Mesenchymal stem cell (in vitro differentiated cells and primary cell): ENCODE measurements around the gene SNRPD3.
A peak's percentile ranks its signal among the peaks of the same experiment; 100 is the strongest.

Source experiments
- DNase-seq: peaks from one replicate; pipeline ENCODE4 v3.0.0-alpha.2; 2013
- H2AFZ ChIP-seq: one replicate; pipeline ENCODE4 v1.6.1; 2013; ENCODE audit warnings: low read depth, mild to moderate bottlenecking, control low read depth, inconsistent platforms, low read length, moderate library complexity
- H2AK5ac ChIP-seq: 2 replicates; pipeline ENCODE4 v1.6.1; 2013; ENCODE audit warnings: low read length, moderate library complexity, mild to moderate bottlenecking, inconsistent platforms; ENCODE audit not compliant: severe bottlenecking
- H2BK120ac ChIP-seq: one replicate; pipeline ENCODE4 v1.6.1; 2013; ENCODE audit warnings: low read depth, mild to moderate bottlenecking, inconsistent platforms, low read length, moderate library complexity
- H2BK12ac ChIP-seq, 2 experiments: one replicate each; pipeline ENCODE4 v1.6.1; 2013; ENCODE audit warnings: inconsistent platforms in 2 of 2, low read length in 2 of 2, mild to moderate bottlenecking in 2 of 2, moderate library complexity in 2 of 2, control low read depth in 1 of 2
- H2BK15ac ChIP-seq: one replicate; pipeline ENCODE4 v1.6.1; 2013; ENCODE audit warnings: mild to moderate bottlenecking, low read depth, inconsistent platforms; ENCODE audit not compliant: poor library complexity, severe bottlenecking
- H2BK5ac ChIP-seq: 2 replicates; pipeline ENCODE4 v1.6.1; 2013; ENCODE audit warnings: low read depth, mild to moderate bottlenecking, low read length, control low read depth, inconsistent platforms; ENCODE audit not compliant: poor library complexity, severe bottlenecking
- H3K14ac ChIP-seq, 2 experiments: one replicate each; pipeline ENCODE4 v1.6.1; 2013; ENCODE audit warnings: inconsistent platforms in 2 of 2, low read length in 2 of 2, control low read depth in 1 of 2, mild to moderate bottlenecking in 1 of 2, moderate library complexity in 1 of 2
- H3K18ac ChIP-seq, 2 experiments: one replicate each; pipeline ENCODE4 v1.6.1; 2013; ENCODE audit warnings: inconsistent platforms in 2 of 2, low read length in 2 of 2, control low read depth in 1 of 2, low read depth in 1 of 2, mild to moderate bottlenecking in 1 of 2
- H3K23ac ChIP-seq, 2 experiments: one replicate each; pipeline ENCODE4 v1.6.1; 2013; ENCODE audit warnings: inconsistent platforms in 2 of 2, low read length in 2 of 2, mild to moderate bottlenecking in 2 of 2, moderate library complexity in 2 of 2, control low read depth in 1 of 2
- H3K27ac ChIP-seq: 2 replicates; pipeline ENCODE4 v1.5.1; 2013; ENCODE audit warnings: mild to moderate bottlenecking, moderate library complexity, low read length, control low read depth, inconsistent platforms; ENCODE audit not compliant: poor library complexity, severe bottlenecking
- H3K27me3 ChIP-seq, 2 experiments: 2 replicates each; pipeline versions ENCODE4 v1.6.1 to v1.7.0; 2013; ENCODE audit warnings: low read length in 2 of 2, mild to moderate bottlenecking in 2 of 2, moderate library complexity in 2 of 2, control low read depth in 1 of 2, inconsistent platforms in 1 of 2; ENCODE audit not compliant: control insufficient read depth in 1 of 2, insufficient read depth in 1 of 2
- H3K36me3 ChIP-seq, 2 experiments: 2 replicates each; pipeline versions ENCODE4 v1.6.1 to v1.7.0; 2013; ENCODE audit warnings: low read length in 2 of 2, control low read depth in 1 of 2, inconsistent platforms in 1 of 2, low read depth in 1 of 2, mild to moderate bottlenecking in 1 of 2; ENCODE audit not compliant: insufficient read depth in 2 of 2, control insufficient read depth in 1 of 2
- H3K4ac ChIP-seq, 2 experiments: one replicate each; pipeline ENCODE4 v1.6.1; 2013; ENCODE audit warnings: inconsistent platforms in 2 of 2, low read length in 2 of 2, mild to moderate bottlenecking in 2 of 2, moderate library complexity in 2 of 2, control low read depth in 1 of 2, low read depth in 1 of 2
- H3K4me1 ChIP-seq: 2 replicates; pipeline ENCODE4 v1.6.1; 2013; ENCODE audit warnings: low read depth, low read length, control low read depth; ENCODE audit not compliant: control insufficient read depth, insufficient read depth
- H3K4me2 ChIP-seq: 2 replicates; pipeline ENCODE4 v1.6.1; 2013; ENCODE audit warnings: low read length, mild to moderate bottlenecking, inconsistent platforms; ENCODE audit not compliant: poor library complexity, severe bottlenecking
- H3K4me3 ChIP-seq, 2 experiments: 2 replicates each; pipeline versions ENCODE4 v1.5.1 to v1.7.0; 2013; ENCODE audit warnings: low read length in 2 of 2, mild to moderate bottlenecking in 2 of 2, control low read depth in 1 of 2, low read depth in 1 of 2; ENCODE audit not compliant: insufficient read depth in 1 of 2
- H3K79me1 ChIP-seq: replicated peaks from 2 replicates; pipeline ENCODE4 v1.6.1; 2013; ENCODE audit warnings: mild to moderate bottlenecking, control low read depth, low read length, inconsistent platforms; ENCODE audit not compliant: poor library complexity, severe bottlenecking
- H3K9ac ChIP-seq: 2 replicates; pipeline ENCODE4 v1.7.0; 2013; ENCODE audit warnings: mild to moderate bottlenecking, low read length, moderate library complexity
- H3K9me3 ChIP-seq: 2 replicates; pipeline ENCODE4 v1.7.0; 2013; ENCODE audit warnings: mild to moderate bottlenecking, low read length; ENCODE audit not compliant: control insufficient read depth
- H4K8ac ChIP-seq: one replicate; pipeline ENCODE4 v1.6.1; 2013; ENCODE audit warnings: inconsistent platforms, mild to moderate bottlenecking, low read length, moderate library complexity
- H4K91ac ChIP-seq: one replicate; pipeline ENCODE4 v1.6.1; 2013; ENCODE audit warnings: mild to moderate bottlenecking, low read length, inconsistent platforms
- WGBS: methylation state at CpG from one replicate; pipeline ENCODE4 v1.1.7; 2013; ENCODE audit warnings: mixed read lengths; 5-methylcytosine and 5-hydroxymethylcytosine counted together

The SNRPD3 gene

DNA sequence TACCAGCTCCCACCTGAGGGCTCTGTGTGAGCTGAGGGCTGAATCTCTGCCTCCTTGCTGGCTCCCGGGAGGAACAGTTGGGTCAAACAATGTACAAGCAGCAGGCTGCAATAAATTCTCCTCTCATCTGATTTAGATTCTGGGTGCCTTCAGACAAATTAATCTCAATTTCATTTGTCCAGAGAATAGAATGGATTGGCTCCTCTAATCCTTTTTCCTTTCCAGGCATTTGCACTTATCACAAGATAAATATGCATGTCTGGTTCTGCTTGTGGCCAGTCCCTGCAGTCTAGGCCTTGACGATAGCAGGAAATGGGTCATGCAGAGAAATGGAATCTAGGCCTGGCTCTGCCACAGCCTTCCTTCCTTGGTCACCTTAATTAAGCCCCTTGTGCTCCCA lies 31.9 kb upstream of the SNRPD3 start:
- Histone ChIP-seq H3K4ac (no peak overlapping the region), H3K79me1 (no peaks in the 10 kb centered on the region), H3K27me3 (no peaks in the 10 kb centered on the region), H3K36me3 (no peaks in the 10 kb centered on the region), H3K27ac (no peak overlapping the region), H2AFZ (no peak overlapping the region), H3K9me3 (no peaks in the 10 kb centered on the region), H3K9ac (peak overlapping the region; percentile 1), H2AK5ac (no peak overlapping the region), H2BK12ac (no peak overlapping the region), H4K91ac (peak overlapping the region; percentile 2), H3K4me1 (peaks cover 8% of the 10 kb centered on the region), H3K4me3 (no peak overlapping the region), H3K14ac (no peak overlapping the region), H3K4me2 (no peak overlapping the region), H3K23ac (no peak overlapping the region), H3K18ac (peak overlapping the region in 1 of 2 experiments; percentile 28), H2BK5ac (no peak overlapping the region), H4K8ac (no peak overlapping the region), H2BK15ac (no peak overlapping the region), H2BK120ac (no peak overlapping the region)
- WGBS, result 54% methylated on average over 2 of the region's 2 CpGs
- DNase-seq, result peak; percentile 64

DNA sequence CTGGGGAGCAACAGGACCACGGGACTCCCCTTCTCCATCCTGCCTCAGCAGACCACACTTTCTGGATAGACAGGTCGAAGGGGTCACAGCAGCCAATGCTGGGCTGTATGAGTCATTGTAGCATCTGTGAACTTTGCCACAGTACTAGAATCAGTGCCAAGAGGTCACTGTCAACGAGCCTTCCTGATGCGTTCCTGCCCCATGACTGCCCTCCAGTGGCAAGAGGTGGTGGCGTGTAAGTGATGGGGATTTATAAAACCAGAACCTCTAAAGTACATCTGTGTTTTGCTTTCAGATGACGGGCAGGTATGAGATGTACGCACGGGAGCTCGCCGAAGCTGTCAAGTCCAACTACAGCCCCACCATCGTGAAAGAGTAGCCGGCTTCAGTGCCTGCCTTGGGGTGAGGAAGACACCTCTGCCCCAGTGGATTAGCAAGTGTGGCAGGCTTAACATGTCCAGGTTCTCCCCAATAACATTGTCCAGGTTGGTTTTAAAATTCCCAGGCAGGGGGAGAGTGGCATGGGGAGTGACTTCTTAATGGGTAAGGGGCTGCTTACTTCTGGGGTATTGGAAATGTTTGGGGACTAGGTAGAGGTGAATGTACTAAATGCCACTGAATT lies 30.3 kb upstream of the SNRPD3 start:
- Histone ChIP-seq H2BK120ac (no peak overlapping the region), H3K9me3 (no peaks in the 10 kb centered on the region), H3K18ac (no peak overlapping the region), H3K14ac (no peak overlapping the region), H2AK5ac (no peak overlapping the region), H3K4me2 (no peak overlapping the region), H3K4me3 (no peak overlapping the region), H3K23ac (no peak overlapping the region), H4K8ac (no peak overlapping the region), H3K79me1 (no peaks in the 10 kb centered on the region), H3K36me3 (no peaks in the 10 kb centered on the region), H2BK12ac (no peak overlapping the region), H3K27ac (no peak overlapping the region), H3K4ac (no peak overlapping the region), H4K91ac (no peak overlapping the region), H2AFZ (no peak overlapping the region), H3K27me3 (no peaks in the 10 kb centered on the region), H2BK15ac (no peak overlapping the region), H3K4me1 (peaks cover 8% of the 10 kb centered on the region), H3K9ac (no peak overlapping the region), H2BK5ac (no peak overlapping the region)
- DNase-seq, result peak; percentile 70
- WGBS, result 3% methylated on average over 12 of the region's 12 CpGs

DNA sequence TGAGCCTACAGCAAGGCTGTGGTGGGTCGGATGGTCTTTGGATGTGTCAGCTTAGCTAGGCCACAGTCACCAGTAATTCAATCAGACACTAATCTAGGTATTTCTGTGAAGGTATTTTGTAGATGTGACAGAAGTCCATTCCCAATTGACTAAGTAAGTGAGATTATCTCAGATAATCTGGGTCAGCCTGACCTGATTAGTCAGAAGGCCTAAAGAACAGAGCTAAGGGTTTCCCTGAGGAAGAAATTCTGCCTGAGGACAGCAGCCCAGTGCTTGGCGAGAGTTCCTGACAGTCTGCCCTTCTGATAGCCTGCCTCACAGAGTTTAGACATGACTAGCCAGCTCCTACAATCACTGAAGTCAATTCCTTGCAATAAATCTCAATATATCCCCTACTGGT lies 29.6 kb upstream of the SNRPD3 start:
- Histone ChIP-seq H3K23ac (no peak overlapping the region), H4K8ac (no peak overlapping the region), H3K4me1 (peaks cover 8% of the 10 kb centered on the region), H3K4ac (no peak overlapping the region), H3K18ac (no peak overlapping the region), H3K14ac (no peak overlapping the region), H3K36me3 (no peaks in the 10 kb centered on the region), H2BK120ac (no peak overlapping the region), H3K27ac (no peak overlapping the region), H3K9me3 (no peaks in the 10 kb centered on the region), H2AK5ac (no peak overlapping the region), H2BK5ac (no peak overlapping the region), H4K91ac (no peak overlapping the region), H2AFZ (no peak overlapping the region), H3K79me1 (no peaks in the 10 kb centered on the region), H3K4me2 (no peak overlapping the region), H2BK12ac (no peak overlapping the region), H3K4me3 (no peak overlapping the region), H3K27me3 (no peaks in the 10 kb centered on the region), H3K9ac (no peak overlapping the region), H2BK15ac (no peak overlapping the region)
- WGBS, result 69% methylated on average over 1 of the region's 2 CpGs
- DNase-seq, result no peak

DNA sequence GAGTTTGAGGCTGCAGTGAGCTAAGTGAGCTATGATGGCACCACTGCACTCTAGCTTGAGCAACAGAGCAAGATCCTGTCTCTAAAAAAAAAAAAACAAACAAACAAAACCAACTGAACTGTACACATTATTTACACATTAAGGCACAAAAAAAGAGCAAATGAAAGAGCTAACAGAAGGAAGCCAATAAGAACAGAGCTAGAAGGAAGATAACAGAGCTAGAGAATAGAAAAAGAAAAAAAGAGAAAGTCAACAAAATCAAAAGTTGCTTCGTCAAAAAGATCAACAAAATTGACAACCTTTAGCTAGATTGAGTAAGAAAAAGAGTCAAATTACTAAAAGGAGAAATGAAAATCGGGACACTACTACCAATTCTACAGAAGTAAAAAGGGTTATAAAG lies 25.9 kb upstream of the SNRPD3 start:
- WGBS, result no CpG with 5 or more reads among the region's 2 CpGs
- Histone ChIP-seq H2AK5ac (no peak overlapping the region), H2AFZ (no peak overlapping the region)

More for the DNA sequence above, 25.9 kb upstream of the SNRPD3 start:
- H2BK15ac ChIP-seq, result no peak overlapping the region
- no peaks in the 10 kb centered on the region for H3K36me3 ChIP-seq
- no peak overlapping the region for H3K27ac ChIP-seq
- DNase-seq, result no peak
- H2BK5ac ChIP-seq, result no peak overlapping the region
- peaks cover 0 to 5% of the 10 kb centered on the region in 2 experiments for H3K27me3 ChIP-seq
- no peak overlapping the region for H3K23ac ChIP-seq
- H3K4ac ChIP-seq, result no peak overlapping the region
- no peak overlapping the region for H4K8ac ChIP-seq
- no peak overlapping the region for H3K4me2 ChIP-seq
- peak overlapping the region in 1 of 2 experiments; percentile 15 for H3K14ac ChIP-seq
- no peak overlapping the region for H3K4me3 ChIP-seq
- no peak overlapping the region for H2BK120ac ChIP-seq
- no peaks in the 10 kb centered on the region for H3K9me3 ChIP-seq
- H3K4me1 ChIP-seq, result peaks cover 2% of the 10 kb centered on the region
- no peak overlapping the region for H2BK12ac ChIP-seq
- no peak overlapping the region for H3K18ac ChIP-seq
- H4K91ac ChIP-seq, result no peak overlapping the region
- H3K79me1 ChIP-seq, result no peaks in the 10 kb centered on the region
- H3K9ac ChIP-seq, result no peak overlapping the region
